TTC549 (cell line): Measurements from ENCODE around the gene PCSK9.

Experiments
- FAIRE-seq: peaks from 2 replicates; lab custom pipeline; 2012; peaks lifted over from hg19 to GRCh38; lab: Jason Lieb, UNC

Gene PCSK9

DNA sequence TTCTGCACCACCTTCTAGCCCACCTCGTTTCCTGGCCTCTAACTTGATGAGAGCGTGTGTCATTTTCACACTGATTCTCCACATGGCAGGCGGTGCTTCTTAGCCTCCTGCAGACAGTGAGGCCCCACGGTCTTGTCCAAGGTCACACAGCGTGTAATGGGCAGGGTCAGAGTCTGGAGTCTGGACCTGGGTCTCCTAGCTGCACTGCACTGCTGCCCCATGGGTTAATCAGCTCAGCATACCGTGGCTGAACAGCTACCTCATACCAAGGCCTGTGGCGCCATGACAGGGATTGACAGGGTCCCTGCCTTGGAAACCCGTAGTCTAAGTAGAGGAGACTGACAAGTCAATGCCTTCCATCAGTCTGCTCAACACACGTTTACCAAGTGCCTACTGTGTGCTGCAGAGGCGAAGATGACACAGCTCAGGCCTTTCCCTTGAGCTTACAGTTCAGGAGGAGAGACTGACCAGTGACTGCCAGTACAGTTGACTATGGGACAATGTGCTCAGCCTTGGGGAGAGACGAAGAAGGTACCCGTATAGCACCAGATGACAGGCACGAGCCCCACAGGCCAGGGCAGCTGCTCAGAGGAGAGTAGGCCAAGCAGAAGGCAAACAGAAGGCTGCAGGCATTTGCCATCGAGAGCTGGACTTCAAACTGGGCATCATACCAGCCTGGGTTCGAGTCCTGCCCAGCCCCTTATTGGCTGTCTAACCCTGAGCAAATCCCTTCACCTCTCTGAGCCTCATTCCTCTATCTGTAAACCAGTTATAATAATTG is 5.5 kb downstream of the PCSK9 start:
- no peak for FAIRE-seq

DNA sequence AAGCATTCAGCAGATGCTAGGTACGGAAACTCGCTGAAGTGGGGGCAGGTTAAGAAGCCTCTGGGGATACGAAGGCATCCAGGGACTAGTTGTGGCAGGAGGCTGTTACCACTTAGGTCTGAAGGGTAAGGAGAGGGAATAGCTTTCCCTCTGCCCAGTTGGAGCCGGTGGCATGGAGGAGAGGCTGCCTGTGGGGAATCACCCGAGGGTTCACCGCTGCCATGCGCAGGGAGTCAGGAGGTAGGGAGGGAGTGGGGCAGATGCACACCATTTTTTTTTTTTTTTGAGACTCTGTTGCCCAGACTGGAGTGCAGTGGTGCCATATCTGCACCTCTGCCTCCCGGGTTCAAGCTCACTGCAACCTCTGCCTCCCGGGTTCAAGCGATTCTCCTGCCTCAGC is 6.1 kb downstream of the PCSK9 start:
- FAIRE-seq: no peak

DNA sequence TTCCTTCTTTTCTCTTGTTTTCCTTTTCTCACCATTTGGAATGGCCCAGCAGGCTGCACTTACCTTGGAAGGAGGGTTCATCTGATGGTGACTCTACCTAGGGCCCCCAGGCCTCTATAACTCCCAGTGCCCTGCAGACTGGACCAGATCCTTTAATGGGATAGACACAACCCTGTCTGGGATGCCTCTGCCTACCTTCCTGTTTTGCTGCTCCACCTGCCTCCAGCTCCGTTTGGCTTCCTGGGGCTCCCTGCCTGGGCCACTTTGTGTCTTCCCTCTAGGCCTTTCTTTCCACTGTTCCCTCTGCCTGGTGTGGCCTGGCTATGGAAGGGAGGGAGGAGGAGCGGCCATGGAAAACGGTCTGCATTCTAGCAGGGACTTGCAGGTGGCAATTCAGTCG is 7.5 kb downstream of the PCSK9 start:
- FAIRE-seq: no peak

DNA sequence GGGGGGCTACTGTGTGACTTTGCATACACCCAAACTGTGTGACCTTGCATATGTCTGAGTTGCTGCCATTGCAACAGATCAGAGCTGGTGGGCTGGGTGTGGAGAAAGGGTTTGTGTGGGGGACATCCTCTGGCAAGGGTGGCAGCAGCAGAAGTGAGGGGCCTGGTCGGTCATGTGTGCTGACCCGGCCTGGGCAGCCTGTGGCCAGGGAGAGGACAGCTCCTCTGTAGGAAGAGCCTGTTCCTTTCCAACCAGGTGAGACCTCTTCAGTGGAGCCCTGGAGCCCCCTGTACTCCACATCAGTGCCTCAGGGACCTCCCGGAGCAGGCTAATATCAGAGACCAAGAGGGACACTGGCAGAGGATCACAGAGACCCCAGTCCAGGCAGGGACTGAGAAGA is 8.3 kb downstream of the PCSK9 start:
- FAIRE-seq: no peak

DNA sequence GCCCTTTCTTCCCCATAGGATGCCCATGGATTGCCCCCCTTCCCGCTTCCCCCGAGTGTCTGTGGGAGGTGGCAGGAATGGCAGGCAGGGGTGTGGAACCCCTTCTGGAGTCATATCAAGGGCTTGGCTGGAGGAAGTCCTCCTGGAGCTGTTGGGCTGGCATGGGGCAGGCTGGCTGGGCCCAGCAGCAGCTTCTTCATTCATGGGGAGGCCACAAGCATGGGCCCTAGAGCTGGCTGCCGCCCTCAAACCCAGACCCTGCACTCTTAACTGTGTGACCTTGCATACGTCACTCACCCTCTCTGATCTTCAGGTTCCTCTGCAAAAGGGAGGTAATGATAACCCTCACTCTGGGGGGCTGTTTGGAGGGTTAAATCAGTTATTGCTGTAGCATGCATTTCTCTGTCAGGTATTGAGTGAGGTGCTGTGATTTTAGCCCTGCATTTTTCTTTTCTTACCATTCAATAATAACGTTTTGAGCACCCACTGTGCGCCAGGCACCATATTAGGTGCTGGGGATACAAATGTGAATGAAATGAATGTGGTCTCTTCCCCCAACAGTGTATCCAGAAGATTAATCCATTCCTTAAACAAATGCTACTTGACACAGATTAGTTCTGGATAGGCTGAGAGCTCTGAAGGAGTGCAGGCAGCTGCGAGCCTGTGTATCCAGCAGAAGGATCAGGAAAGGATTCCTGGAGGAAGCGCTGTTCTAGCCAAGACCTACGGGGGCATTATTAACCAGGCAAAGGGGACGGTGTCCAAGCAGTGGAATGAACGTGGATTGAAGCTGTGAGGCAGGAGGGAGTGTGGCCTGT is 9.3 kb downstream of the PCSK9 start:
- no peak for FAIRE-seq

DNA sequence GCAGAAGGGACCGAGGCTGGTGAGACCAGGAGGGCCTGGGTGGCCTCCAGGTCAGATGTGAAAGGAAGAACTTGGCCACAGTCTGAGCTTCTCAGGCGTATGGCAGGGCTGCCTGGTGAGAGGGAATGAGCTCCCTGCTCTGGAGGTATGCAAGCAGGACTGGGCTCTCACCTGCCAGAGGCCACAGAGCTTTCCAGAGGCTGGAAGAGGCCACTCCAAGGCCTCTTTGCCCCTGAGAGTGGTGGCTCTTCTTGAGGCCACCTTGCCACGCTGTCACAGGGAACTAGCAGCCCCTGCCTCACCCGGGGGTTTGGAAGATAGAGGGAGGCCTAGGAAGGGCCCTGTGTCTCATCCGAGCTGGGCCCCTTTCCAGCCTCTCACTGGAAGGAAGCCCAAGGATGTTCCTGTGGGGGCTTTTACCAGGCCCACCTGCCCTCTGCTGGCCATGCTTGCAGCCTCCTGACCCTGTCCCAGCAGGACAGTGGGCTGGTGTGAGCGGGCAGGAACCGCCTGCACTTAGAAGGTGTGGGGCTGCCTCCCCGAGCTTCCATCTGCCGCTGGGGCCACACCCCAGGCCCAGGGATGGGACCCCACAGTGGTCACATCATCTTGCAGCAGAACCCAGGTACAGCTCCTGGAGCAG is 10.0 kb downstream of the PCSK9 start:
- no peak for FAIRE-seq

DNA sequence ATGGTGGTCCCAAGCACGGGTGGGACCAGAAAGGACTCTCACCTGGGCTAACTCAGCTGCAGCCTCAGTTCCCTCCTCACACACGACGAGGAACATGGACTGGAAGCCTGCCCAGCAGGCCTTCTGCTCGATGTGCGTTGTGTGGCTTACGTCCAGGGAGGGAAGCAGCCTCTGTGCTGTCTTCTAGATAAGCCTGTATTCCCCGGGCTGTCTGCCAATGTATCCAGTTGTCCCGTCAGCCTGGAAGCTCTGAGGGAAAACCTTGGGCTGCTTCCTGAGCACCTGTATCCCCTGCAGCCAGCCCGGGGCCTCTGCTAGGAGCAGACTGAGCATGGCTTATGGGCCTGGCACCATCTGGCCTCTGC is 10.5 kb downstream of the PCSK9 start:
- no peak for FAIRE-seq

DNA sequence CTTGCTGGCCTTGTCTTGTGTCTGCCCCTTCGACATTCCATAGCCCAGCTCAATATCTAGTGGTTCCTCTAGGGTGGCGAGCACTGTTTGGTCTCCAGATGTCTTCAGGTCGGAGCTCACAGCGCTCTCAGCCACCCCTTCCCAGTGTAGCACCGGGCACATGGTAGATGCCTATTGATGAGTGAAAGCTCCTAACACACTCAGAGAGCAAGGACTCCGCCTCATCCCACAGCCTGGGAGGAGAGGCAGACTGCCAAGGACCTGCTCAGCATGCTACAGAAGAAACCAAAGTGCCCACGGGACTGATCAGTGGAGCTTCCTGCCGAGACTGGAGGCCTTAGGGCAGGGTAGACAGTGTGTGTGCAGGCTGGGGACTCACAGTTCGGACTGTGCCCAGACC is 10.9 kb downstream of the PCSK9 start:
- no peak for FAIRE-seq

DNA sequence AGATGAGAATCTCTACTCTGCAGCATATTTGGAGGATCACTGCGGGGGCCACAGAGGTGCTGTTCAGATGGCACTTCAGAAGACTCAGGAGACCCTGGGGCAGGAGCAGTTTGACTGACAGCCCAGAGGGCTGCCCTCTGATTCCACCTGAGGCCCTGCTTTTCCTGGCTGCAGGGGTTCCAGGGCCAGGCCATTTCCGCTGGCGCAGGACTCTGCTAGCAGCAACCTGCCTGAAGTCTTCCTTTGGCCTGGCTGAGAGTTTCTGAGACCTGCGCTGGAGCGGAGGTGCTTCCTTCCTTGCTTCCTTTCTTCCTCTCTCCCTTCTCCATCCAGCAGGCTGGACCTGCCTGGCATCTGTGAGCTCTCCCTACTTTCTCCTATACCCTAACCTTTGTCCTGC is 11.8 kb downstream of the PCSK9 start:
- no peak for FAIRE-seq

DNA sequence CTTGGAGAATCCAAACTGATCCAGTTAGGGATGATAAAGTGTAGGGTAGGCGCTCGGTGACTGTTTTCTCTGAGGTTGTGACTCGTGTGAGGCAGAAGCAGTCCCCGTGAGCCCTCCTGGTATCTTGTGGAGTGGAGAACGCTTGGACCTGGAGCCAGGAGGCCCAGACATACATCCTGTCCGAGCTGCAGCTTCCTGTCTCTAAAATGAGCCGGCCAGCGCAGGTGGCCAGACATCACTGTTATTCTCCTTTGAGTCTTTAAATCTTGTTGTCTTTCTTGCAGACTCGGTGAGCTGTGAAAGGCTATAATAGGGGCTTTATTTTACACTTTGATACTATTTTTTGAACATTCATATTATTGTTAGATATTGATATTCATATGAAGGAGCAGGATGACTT is 12.3 kb downstream of the PCSK9 start:
- FAIRE-seq: no peak

DNA sequence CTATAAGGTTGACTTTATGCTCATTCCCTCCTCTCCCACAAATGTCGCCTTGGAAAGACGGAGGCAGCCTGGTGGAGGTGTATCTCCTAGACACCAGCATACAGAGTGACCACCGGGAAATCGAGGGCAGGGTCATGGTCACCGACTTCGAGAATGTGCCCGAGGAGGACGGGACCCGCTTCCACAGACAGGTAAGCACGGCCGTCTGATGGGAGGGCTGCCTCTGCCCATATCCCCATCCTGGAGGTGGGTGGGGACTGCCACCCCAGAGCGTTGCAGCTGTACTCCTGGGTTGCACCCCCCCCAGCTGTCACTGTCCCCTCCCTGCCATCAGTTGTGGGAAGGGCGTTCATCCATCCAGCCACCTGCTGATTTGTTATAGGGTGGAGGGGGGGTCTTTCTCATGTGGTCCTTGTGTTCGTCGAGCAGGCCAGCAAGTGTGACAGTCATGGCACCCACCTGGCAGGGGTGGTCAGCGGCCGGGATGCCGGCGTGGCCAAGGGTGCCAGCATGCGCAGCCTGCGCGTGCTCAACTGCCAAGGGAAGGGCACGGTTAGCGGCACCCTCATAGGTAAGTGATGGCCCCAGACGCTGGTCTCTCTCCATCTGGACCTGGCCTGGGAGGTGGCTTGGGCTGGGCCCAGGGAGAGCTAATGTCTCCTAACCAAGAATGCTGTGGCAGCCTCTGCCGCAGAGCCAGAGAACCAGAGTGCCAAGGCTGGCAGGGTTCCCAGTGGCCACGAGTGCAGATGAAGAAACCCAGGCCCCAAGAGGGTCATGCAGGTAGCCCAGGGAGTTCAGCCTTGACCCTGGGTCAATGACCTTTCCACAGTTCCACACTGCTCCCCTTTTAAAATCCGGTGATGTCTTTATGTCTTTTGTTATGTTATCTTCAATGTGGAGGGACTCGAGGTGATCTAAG is 13.1 kb downstream of the PCSK9 start:
- no peak for FAIRE-seq

DNA sequence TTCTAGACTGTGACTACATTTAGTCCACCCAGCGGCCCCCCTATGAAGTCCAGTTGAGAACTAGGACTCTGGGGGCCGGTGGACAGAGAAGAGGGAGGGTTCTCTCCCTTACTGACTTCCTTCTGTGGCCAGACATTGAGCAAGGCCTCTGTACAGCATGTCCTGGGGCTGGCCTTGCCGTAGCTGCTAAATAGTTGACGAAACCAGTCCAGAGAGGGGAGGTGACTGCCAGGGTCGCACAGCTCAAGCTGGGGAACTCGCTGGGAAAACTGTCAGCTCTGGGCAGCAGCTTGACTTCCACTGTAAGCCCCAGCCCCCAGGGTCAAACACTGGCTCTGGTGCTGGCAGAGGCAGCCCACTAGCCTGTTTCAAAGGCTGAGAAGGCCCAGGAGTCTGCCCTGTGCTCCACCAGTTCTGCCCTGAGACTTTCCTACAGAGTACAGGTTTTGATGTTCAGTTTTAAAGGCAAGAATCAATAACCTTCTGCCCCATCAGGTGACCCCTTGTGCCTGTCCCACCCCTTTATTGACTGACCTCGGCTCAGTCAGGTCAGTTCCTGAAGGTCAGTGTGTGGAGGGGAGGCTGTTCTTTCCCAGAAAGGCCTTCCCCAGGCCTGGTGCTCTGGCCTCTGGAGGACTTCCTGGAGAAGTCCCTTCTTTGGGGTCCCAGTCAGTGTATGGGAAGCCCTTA is 14.1 kb downstream of the PCSK9 start:
- FAIRE-seq: no peak

DNA sequence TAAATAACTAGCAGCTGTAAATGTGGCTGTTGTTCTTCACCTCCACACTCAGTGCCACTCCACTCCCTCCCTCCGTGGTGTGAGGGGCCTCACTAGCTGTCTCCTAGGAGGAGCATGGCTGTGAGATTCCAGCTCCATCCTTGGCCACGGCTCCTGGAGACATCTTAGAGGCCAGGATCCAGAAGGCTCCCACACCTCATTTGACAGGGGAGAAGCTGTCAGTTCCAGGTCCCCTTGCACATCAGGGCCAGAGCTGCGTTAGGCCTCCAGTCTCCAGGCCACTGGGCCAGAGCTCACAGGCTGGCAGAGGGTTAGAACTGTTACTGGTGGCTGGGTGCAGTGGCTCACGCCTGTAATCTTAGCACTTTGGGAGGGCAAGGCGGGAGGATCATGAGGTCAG is 15.0 kb downstream of the PCSK9 start:
- no peak for FAIRE-seq

DNA sequence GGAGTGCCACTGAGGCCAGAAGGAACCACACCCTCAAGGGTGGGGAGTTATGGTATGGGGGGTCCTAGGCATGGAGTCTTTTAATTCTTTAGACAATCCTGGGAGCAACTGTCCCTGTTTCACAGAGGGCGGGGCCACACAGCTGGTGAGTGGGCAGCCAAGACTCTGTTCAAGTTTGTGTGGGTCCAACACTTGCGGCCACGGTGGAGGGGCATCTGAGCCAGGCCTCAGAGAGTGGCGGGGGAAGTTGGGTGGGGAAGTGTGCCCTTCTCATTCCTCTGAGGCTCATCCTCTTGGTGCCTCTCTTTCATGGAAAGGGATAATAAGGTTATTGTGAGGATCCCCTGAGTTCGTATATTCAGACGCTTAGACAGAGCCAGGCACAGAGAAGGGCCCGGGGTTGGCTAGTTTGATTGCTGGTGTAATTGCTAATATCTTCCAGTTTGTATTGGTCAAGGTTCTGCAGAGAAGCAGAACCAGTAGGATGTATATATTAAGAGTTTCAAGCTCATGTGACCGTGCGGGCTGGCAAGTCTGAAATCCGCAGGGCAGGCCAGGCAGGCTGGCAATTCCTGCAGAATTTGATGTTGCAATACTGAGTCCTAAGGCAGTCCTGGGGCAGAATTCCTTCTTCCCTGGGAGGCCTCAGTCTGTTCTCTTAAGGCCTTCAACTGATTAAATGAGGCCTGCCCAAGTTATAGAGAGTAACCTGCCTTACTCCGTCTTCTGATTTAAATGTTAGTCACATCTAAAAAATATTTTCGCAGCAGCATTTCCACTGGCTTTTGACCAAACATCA is 15.9 kb downstream of the PCSK9 start:
- FAIRE-seq: no peak

DNA sequence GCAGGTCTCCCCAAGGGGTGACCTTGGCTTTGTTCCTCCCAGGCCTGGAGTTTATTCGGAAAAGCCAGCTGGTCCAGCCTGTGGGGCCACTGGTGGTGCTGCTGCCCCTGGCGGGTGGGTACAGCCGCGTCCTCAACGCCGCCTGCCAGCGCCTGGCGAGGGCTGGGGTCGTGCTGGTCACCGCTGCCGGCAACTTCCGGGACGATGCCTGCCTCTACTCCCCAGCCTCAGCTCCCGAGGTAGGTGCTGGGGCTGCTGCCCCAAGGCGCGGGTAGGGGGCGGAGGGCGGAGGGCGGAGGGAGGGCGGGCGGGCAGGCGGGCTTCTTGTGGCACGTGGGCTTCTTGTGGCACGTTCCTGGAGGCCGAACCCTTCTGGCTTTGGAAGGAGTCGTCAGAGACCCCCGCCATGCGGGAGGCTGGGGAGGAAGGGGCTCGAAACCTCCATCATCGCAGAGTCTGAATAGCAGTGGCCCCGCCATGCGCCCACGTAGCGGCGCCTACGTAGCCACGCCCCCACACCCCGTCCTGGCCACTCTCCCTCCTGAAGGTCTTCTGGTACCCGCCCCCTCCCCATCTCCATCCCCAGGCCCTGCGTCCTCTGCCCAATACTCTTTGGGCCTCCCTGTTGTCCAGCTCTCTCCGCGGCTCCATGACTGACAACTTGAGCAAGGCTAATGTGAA is 16.7 kb downstream of the PCSK9 start:
- FAIRE-seq: no peak

DNA sequence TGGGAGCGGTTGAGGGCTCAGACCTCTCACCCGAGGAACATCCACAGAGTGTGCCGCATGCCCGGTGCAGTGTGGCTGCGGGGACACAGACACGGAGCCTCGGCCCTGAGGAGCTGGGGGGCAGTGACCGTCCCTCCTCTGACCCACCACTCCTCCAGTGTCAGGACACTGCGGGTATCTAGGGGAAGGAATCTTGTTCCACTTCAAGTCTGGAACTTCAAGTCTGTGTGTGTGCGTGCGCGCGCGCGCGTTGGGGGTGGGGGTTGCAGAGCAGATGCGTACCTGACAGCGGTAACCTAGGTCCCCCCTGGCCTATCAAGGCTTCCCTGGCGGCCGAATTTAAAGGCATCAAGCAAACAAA is 17.3 kb downstream of the PCSK9 start:
- FAIRE-seq: no peak

DNA sequence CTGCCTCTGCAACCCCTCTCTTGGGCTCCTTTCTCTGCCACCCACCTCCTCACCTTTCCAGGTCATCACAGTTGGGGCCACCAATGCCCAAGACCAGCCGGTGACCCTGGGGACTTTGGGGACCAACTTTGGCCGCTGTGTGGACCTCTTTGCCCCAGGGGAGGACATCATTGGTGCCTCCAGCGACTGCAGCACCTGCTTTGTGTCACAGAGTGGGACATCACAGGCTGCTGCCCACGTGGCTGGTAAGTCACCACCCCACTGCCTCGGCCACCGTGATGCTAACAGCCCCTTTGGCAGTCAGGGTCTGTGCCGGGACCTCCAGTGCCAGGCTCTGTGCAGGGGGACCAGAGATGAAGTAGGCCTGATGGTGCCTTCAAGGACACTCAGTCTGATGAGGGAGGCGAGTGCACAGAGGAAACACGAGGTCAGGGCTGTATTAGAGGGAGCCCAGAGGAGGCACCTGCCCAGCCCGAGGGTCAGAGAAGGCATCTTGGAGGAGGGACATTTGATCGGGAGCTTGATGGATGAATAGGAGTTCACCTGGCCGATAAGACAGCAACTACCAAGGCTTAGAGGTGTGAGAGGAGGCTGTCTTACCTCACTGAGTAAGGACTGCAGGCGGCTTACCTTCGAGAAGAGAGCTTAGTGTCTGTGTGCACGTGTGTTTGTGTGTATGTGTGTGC is 18.1 kb downstream of the PCSK9 start:
- no peak for FAIRE-seq

DNA sequence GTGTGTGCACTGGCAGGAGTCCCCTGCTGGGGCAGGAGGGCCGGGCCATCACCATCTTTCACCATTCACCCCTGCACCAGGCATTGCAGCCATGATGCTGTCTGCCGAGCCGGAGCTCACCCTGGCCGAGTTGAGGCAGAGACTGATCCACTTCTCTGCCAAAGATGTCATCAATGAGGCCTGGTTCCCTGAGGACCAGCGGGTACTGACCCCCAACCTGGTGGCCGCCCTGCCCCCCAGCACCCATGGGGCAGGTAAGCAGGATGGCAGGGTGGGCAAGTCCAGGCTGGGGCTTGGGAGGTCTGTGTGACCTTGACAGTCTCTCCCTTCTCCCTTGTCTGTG is 18.6 kb downstream of the PCSK9 start:
- no peak for FAIRE-seq

DNA sequence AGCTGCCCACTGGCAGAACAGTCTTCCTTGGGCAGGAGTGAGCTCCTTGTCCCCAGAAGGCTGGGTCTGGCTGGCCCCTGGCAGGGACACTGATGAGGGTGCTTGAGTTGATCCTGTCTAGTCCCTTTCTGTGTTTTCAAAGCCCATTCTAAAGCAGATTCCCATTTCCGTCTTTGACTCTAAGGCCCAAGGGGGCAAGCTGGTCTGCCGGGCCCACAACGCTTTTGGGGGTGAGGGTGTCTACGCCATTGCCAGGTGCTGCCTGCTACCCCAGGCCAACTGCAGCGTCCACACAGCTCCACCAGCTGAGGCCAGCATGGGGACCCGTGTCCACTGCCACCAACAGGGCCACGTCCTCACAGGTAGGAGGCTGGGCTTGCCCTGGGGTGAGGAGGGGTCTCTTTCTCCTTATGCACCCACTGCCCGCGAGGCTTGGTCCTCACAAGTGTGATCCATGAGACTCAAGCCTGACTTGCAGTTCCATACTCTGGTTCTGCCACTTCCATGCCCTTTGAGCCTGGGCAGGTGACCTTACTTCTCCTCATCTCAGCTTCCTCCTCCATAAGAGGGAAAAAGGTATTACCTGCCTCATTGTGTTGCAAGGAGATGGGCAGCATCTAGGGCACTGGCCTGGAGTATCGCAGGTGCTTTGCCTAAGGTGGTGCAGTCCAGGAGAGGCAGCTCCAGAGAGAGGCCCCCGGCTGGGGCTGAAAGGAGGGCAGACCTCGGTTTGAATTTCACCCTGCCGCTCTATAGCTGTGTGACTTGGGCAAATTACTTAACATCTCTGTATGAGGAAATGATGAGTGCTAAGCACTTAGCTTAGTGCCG is 20.2 kb downstream of the PCSK9 start:
- no peak for FAIRE-seq
